GM18867 (cell line): ENCODE measurements around the gene TGM3.

Experiments
- ATAC-seq: cut with Tn5 transposase; IDR thresholded peaks from one replicate; pipeline ENCODE4 v1.9.1; 2021; ENCODE audit warnings: mild to moderate bottlenecking, moderate library complexity; ENCODE audit not compliant: unreplicated experiment

The TGM3 gene

DNA sequence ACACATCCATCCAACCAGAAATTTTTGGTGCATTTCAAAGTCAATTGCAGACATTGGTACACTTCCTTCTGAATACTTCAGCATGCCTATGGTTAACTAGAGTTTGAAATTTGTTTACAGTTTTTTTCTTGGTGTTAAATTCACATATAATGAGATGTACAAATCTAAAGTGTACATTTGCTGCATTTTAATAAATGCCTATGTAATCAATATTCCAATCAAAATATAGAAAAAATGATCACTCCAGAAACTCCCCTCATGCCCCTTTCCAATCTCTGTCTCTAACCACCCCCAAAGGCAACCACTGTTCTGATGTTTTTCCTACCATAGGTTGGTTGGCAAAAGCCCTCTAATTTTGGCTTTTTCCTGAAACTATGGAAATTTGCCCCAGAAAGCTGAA lies 77.3 kb downstream of the TGM3 start:
- no peak for ATAC-seq

DNA sequence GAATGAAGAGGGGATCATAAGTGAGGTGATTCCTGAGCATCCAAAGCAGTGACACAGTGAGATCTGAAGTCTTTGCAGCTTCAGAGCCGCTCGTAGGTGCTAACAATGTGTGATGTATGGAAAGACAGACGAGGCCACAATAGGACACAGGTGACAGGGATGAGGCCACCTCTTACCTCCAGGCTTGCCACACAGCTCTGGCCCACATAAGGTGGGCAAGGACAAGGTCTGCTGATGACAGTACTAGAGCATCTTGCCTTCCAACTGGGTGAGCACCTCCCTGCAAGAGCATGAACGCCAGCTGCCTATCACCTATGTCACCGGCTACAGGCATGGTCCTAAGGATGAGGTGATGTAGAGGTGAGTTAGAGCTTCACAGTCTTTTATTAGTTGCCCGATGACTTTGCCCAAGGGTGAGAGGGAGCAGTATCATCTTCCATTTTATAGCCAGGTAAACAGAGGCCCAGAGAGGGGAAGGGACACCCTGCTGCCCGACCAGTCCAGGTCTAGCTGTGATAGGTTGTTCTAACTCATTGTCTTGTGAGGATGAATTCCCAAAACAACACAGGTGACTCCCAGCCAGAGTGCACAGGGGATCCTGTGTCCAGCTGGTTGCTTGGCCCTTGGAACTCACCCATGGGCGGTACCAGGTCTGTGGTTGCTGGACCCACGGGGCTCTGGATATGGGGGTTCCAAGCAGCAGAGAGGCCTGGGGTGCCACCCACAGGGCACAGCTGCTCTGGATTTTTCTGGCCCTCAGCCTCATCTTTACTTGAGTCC lies 78.7 kb downstream of the TGM3 start:
- ATAC-seq, result no peak

DNA sequence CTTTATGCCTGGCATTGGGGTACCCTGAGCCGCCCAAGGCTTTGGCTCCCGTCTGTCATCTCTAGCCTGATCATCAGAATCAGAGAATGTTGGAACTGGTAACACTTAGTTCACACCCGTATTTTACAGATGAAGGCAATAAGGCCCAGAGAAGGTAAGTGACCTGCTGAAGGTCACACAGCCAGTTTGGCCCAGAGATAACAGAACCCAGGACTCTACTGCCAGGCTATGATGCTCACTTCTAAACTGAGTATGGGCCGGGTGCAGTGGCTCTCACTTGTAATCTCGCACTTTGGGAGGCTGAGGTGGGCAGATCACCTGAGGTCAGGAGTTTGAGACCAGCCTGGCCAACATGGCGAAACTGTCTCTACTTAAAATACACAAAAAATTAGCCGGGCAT lies 83.1 kb downstream of the TGM3 start:
- ATAC-seq, result no peak

DNA sequence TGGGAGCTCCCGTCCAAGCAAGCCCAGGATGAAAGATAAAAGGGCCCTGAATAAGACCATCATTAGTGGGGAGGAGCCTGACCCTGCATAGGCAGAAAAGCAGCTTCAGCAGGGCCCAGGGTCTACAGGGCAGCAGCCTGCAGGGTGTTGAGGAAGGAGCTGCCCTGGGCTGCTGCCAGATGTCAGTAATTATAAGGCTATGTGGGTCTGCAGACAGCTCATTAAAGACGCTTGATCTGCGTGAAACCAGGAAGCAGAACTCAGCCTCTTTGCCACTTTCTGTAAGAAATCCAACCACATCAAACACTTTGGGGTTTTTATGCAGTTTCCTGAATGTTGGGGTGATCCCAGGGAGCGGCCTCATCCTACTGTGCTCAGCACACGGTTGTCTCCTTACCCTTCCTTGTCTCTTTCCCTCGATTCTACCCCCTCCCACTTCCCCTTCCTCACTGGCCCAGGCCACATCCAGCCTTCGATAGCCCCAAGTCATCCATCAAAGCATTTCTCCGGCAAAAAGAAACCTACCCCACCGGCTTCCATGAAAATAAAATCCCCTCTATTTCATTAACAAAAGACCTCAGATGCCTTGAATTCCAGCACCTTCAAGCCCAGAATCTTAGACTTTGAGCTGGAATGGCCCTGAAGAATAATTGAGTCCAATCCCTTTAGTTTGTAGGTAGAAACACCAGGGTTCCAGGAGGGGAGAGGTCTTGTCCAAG lies 83.9 kb downstream of the TGM3 start:
- ATAC-seq, result no peak

DNA sequence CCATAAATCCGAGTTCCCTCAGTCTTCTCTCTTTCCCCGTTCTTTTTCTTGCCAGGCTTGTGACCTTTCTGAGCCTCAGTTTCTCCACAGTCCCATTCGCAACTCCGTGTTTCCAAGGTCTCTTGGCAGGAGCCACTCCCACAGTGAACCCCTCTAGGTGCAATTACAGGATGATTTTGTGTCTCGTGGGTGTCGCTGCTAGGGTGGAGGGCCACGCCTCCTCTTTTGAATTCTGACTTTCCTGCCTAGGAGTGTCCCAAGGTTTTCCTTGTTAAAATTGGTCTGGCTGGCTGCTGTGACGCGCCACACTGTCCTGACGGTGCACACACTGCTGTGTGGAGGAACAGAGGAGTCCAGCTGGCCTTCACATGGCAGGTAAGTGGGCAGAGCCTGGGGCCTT lies 84.8 kb downstream of the TGM3 start, which contains the start of gene TGM6:
TGM6 (plus strand) TSS at position 301 of the 400 bp plus-strand sequence; CDS start at position 369, 68 bp downstream.
- no peak for ATAC-seq

DNA sequence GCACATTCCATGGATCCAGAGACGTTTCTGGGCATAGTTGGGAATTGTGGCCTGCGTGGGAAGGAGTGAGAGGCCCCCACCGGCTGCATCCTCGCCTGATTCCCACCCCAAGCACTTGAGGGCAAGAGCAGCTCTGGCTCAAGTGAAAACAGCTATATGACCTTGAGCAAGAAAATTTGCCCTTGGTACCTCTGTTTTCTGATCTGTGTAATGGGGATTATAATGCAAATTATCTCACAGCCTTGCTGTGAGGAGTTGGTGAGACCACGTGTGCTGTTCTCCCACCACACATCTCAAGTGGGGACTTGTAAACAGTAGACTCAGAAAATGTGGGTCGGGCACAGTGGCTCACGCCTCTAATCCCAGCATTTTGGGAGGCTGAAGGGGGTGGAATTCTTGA lies 85.5 kb downstream of the TGM3 start:
- no peak for ATAC-seq

DNA sequence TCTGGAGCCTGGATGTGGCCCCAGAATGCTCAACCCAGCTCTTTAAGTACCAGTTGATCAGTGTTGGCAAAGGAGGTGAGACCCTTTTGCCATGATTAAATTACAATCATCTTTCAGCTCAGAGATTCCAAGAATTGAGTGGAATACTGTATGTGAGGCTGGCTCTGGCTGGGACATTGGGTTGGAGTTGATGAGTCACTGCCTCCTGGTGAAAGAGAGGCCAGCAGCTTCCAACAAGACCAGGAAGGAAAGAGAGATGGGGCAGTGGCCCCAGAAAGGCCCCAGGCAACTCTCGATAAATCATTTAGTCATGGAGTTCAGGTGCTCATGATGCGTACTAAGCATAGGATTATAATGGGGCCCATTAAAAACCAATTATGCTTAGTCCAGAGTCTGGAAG lies 87.0 kb downstream of the TGM3 start:
- ATAC-seq, result no peak

DNA sequence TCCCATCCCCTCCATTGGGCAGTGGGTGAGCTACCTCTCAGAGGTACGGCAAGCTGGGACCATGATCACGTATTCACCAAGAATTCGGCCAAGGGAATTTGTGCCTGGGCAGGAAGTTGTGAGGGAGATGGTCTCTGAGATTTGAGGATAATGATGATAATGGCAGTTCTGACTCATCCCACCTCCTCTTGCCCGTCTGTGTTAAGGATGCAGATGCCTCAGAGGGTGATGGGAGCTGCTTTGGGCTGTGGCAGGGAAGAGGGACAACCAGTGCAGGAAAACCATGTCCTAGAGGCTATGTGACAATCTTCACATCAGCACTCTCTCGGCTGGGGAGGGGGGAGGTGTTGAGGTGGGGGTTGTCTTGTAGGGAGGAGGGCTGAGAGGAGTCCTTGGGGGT lies 89.2 kb downstream of the TGM3 start:
- ATAC-seq, result no peak

DNA sequence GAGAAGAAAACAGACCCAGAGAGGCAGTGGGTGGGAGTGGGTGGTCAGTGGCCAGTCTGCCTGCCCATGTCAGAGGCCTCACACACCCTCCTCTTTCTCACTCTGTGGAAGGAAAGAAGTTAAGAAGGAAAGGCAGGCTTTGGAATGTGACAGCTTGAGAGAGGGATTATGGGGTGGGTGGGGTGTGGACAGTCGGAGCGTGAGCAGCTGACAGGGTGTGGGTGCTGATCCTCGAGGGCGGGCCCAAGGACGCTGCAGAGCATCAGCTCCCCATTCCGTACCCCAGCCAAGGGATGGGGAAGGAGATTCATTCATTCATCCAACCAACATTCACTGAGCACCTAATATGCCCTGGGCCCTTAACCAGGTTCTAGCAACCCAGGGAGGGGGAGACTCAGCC lies 89.7 kb downstream of the TGM3 start:
- no peak for ATAC-seq

DNA sequence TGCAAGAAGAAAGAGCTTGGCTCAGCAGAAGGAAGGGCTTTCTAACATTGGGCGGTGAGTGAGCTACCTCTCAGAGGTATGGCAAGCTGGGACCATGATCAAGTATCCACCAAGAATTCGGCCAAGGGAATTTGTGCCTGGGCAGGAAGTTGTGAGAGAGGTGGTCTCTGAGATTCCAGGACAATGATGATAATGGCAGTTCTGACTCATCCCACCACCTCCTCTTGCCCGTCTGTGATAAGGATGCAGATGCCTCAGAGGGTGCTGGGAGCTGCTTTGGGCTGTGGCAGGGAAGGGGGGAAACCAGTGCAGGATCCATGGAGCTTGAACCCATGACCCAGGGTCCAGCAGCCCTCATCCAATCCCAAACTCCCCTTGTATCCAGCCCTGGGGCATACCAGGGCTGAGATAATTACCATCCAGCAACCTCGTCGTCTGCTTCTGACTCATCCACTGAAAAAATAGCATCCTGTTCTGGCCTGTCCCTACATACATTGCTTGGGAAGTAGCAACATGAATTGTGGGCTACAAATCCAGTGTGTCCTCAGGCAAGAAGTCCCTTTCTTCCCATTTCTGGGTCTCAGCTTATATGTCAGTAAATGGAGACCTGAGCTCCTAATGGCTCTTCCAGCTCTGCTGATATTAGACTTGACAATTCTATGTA lies 90.8 kb downstream of the TGM3 start:
- no peak for ATAC-seq

DNA sequence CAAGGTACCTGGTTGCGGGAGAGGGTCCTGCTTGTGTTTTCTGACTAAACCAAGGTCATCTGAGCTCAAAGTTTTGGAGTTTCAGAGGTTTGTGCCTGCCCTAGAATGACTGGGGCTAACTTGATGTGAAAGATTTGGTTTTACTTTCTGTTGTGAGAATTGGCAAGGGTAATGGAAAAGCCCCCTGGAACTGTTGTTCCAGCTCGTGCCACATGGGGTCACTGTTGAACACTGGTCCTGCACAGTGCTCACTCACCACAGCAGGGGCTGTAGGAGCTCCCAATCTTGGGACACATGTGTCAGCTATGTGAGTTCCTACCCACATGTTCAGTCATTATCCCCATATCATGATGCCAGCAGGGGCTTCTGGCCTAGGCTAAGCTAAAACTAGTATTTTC lies 91.4 kb downstream of the TGM3 start:
- ATAC-seq, result peak; percentile 51

DNA sequence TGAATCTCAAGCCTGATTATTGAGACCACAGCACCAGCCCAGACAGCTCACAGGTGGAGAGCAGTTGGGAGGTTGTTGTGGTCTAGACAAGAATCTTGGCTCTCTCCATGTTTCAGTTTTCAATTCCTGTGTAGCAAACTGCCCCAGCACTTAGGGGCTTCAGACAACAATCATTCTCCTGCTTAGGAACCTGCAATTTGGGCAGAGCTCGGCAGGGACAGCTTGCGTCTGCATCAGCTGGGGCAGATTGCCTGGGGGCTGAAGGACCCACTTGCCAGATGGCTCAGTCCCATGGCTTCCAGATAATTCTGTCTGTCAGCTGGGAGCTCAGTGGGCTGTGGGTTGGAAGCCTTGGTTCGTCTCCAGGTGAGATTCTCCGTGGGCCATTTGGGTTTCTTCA lies 91.8 kb downstream of the TGM3 start:
- no peak for ATAC-seq
